Vagina (tissue), 2 donors: ENCODE data around the gene BUB1B.

Experiments used
- CTCF ChIP-seq, 3 experiments: fragments of 450-650 bp in 2 of 3; fragments of 200-600 bp in 1 of 3; sonication (generic) in 1 of 3; IDR thresholded peaks; one replicate each; pipeline ENCODE4 v1.5.1; 2017 to 2019; ENCODE audit warnings: antibody characterized with exemption in 3 of 3, mild to moderate bottlenecking in 2 of 3, moderate library complexity in 2 of 3
- POLR2A ChIP-seq, 2 donors: fragments of 450-650 bp; IDR thresholded peaks; one replicate each; pipeline ENCODE4 v1.6.1; 2017; ENCODE audit warnings: antibody characterized with exemption in 2 of 2, mild to moderate bottlenecking in 2 of 2, moderate library complexity in 2 of 2
- POLR2AphosphoS5 ChIP-seq, 2 donors: sonication (generic); formaldehyde crosslinking; IDR thresholded peaks; one replicate each; pipeline ENCODE4 v1.9.0; 2017; ENCODE audit warnings: antibody characterized with exemption in 2 of 2, mild to moderate bottlenecking in 2 of 2, low read depth in 1 of 2; ENCODE audit not compliant: insufficient read depth in 1 of 2

DNA sequence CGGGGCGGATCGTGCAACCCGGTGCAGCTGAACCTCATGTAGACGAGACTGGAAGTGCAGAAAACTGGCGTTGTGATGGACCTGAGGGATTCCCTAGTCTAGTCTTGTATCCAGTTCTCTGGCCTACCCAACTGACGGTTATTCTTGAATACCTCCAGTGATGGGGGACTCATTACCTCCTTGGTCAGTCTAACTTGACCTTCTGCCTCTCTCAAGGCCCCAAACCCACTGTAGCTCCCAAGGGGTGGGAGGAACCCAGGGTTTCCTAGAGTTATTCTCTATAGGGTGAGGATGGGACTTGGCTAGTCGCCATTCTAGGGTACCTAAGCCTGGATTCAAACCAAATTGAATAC lies 89.4 kb downstream of the BUB1B start:
- no peak for TF ChIP-seq POLR2A (IDR thresholded peaks at IDR 0.05)
- no peak for TF ChIP-seq CTCF (IDR thresholded peaks at IDR 0.05)
- TF ChIP-seq POLR2AphosphoS5 (IDR thresholded peaks at IDR 0.05; ENCODE audit: insufficient read depth in 1 of 2, low read depth in 1 of 2), result no peak
